HPDE6-E6E7 (cell line): ENCODE results near the gene DNAH17.

Source experiments
- DNase-seq: peaks from one replicate; pipeline ENCODE4 v3.0.0; 2011; ENCODE audit warnings: missing footprints; ENCODE audit errors: extremely low spot score

DNAH17 gene

DNA sequence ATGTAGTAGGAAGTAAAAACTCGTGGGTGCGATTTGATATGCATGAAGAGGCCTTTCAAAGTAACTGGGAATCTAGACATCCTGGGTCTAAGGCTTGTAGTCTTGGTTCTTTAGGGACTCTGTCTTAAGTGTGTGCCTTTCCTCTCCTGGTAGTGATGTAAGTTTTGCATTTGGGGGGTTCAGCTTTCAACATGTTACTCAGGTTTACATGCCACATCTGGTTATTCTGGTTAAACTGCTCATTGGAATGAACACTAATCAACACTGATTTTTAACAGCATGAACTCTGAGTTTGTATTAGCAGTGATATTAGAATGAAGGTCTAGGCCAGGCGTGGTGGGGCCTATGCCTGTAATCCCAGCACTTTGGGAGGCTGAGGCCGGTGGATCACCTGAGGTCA is 183.6 kb downstream of the DNAH17 start:
- DNase-seq = no peak

- DNase-seq = no peak
Observed at GRCh38 chr17:78392295-78392694, 184.9 kb downstream of the DNAH17 start.

DNA sequence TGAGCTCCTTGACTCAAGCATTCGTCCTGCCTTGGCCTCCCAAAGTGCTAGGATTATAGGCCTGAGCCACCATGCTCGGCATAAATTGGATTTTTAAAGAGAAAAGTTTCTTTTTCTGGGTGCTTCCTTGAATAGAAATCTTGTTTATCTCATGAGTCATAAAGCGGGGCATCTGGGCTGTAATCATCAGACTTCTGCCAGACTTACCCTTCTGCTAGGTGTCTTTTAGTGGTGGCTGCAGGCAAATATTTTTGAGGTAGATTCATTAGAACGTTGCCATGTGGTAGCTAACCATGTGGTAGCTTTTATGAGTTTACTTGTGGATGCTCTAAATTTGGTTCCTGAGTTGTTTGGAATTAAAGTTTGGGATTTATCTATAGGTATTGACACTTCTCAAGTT is 185.4 kb downstream of the DNAH17 start:
- peak; percentile 80 for DNase-seq

DNA sequence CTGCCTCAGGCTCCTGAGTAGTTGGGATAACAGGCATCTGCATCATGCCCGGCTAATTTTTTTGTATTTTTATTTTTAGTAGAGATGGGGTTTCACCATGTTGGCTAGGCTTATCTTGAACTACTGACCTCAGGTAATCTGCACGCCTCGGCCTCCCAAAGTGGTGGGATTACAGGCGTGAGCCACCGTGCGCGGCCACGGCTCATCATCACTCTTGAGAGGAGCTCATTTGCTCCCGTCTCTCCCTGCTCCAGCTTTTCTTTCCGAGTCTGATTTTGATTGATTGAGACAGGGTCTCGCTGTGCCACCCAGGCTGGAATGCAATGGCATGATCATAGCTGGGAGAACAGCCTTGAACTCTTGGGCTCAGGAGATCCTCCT is 186.2 kb downstream of the DNAH17 start:
- DNase-seq = no peak

DNA sequence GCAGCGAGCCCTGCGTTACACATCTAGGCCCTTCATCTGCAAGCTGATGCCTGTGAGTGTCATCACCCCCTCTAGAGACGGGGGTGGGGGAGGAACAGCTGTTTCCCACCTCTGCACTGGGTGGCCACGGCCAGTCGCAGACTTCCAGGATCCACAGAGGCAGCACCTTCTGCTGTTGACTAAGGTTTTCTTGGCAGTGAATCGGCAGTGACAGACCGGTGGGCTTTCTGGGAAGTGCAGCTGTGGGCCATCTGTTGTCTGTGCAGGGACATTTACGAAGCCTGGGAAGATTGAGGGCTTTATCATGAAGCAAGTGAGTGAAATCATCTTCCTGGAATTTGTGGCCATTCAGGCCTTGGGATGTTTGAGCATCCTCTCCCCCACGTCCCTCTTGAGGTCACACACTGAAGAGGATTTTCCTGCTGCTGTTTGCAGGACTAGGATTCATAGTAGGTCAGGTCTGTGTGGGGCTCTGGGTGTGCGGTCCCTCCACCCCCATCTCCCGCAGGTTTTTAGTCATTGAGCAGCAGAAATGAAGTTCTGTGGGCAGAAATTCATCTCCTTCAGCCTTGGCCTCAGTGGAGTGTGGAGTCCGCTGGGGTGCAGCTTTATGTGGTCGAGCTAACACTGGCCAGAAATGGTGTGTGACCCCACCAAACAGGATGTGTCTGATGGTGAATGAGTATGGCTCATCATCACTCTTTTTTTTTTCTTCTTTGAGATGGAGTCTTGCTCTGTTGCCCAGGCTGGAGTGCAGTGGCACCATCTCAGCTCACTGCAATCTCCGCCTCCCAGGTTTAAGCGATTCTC is 186.8 kb downstream of the DNAH17 start:
- no peak for DNase-seq

- DNase-seq = no peak
Observed at GRCh38 chr17:78387977-78388941, 188.9 kb downstream of the DNAH17 start.

DNA sequence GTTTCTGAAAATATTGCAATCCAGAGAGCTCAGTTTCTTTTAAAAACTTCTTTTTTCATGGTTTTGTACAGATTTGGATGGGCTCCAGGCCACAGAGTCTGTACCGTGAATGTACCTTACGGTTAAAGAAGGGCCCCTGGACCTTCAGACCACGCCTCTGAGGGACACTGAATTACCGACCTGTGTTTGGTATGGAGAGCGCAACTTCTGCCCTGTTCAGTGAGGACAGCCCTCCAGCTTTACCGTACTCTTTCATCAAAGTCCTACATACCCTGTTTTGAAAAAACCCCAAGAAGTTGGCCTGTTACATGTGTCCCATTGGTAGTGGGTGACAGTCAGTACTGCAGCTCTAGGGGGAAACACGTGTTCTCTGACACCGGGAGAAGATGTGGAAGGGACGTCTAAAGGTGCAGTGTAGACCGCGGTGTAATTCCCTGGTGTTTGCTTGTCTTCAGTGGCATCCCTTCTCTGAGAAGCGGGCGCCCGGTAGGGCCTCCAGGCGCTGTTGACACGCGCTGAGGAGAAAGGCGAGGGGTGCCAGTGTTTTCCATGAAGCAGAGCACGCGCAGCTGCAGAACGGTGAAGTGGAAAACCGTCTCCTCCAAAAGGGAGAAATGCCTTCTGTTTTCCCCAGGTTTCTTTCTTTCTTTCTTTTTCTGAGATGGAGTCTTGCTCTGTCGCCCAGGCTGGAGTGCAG is 192.6 kb downstream of the DNAH17 start:
- DNase-seq = no peak

- DNase-seq = peak; percentile 98
Observed at GRCh38 chr17:78383725-78384471, 193.3 kb downstream of the DNAH17 start.

GRCh38 chr17:78381601-78382232 is 195.5 kb downstream of the DNAH17 start:
- DNase-seq = no peak

- no peak for DNase-seq
Observed at GRCh38 chr17:78380370-78380769, 196.8 kb downstream of the DNAH17 start.

DNA sequence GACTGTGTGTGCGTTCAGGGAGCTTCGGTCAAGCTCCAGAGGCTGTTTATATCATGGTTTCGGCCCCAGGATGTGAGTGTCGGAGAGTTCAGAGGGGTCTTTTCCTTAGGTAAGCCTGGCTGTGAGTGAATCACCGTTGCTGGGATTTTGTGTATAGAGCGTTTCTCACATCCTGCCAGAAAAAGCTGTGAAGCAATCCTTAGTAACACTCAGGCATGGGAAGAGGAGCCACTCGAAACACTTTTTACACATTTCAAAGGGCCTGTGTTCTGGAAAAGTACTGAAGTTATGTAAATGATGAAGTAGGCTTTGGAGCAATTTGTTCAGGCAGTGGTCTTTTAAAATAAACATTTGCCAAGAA is 198.1 kb downstream of the DNAH17 start:
- no peak for DNase-seq

- DNase-seq = no peak
Observed at GRCh38 chr17:78378225-78379130, 198.7 kb downstream of the DNAH17 start, which contains the start of gene PGS1. Gene PGS1, plus strand, starts transcription at chr17:78378649. Its CDS starts 17 bp downstream, at chr17:78378666.

GRCh38 chr17:78377858-78378224 is 199.4 kb downstream of the DNAH17 start:
- DNase-seq = no peak

DNA sequence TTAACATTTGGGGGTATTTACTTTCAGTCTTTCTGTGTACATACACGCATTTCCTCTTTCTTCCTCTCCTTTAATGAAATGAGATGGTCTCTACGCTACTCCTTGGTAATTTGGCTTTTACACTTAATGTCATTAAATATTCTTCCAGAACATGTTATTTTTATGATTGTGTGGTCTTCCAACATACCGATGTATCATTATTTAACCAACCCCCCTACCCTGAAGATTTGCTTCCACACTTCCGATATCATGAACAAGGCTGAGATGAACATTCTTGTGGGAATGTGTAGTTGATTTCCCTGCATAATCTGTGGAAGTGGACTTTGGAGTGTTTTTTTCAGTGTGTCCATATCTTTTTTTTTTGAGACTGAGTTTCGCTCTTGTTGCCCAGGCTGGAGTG is 201.0 kb downstream of the DNAH17 start:
- no peak for DNase-seq

- DNase-seq = no peak
Observed at GRCh38 chr17:78375401-78376151, 201.6 kb downstream of the DNAH17 start.

DNA sequence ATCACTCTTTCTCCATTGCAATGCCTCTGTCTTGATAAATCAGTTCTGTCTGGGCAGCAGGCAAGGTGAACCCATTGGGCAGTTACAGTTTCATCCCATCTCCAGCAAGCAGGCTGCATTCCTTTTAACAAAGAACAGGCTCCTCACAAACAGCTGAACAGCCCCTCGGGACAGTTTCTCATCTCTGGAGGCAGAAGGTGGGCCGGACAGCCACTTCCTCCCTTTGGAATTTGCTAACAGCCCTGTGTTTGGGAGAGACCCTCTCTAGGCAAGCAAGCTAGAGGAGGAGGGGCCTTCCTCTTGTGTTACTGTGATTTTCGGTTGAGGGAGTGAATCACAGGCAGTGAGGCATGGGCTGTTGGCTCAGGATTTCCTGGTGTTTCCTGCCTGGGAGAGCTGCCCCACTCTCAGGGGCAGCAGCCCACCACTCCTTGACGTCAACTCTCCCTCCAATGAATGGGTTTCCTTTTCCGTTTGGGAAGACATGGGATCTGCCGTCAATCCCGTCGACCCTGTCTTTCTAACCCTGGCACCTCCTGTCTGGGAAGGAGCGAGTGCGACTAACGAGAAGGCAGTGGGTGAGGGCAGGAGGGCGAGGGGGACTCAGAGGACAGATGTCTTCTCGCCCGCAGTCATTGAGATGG is 202.4 kb downstream of the DNAH17 start:
- DNase-seq = no peak

DNA sequence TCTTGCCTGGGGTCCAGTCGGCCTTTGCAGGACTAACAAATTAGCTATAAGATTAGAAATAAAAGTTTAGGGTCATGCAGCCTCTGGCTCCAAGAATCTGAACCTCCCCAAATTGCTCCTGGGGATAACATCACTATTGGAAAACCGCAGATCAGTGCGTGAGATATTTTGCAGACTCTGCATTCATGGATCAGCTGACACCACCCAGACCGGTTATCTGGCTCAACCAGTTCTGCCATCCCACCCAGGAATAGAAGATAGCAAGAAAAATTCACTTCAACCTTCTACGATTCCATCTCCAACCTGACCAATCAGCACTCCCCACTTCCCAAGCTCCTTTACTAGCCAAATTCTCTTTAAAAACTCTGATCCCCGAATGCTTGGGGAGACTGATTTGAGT is 203.0 kb downstream of the DNAH17 start:
- no peak for DNase-seq
